ENCODE results near the gene PNMT. TPM values are rescaled to one million over a fixed set of nuclear protein-coding genes. Genes with fewer than 3 reads are reported as not detected.

The PNMT gene
- total and polyA plus RNA-seq, 2 of the 13 experiments (the other 11 are each of a cell fraction or from before 2014, with no cell fraction given): 0.25 TPM; not detected in 1

DNA sequence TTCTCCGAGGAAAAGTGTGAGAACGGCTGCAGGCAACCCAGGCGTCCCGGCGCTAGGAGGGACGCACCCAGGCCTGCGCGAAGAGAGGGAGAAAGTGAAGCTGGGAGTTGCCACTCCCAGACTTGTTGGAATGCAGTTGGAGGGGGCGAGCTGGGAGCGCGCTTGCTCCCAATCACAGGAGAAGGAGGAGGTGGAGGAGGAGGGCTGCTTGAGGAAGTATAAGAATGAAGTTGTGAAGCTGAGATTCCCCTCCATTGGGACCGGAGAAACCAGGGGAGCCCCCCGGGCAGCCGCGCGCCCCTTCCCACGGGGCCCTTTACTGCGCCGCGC lies 31.5 kb downstream of the PNMT start, which contains the start of gene ERBB2 (continued):
- TF ChIP-seq, protein P1, sequence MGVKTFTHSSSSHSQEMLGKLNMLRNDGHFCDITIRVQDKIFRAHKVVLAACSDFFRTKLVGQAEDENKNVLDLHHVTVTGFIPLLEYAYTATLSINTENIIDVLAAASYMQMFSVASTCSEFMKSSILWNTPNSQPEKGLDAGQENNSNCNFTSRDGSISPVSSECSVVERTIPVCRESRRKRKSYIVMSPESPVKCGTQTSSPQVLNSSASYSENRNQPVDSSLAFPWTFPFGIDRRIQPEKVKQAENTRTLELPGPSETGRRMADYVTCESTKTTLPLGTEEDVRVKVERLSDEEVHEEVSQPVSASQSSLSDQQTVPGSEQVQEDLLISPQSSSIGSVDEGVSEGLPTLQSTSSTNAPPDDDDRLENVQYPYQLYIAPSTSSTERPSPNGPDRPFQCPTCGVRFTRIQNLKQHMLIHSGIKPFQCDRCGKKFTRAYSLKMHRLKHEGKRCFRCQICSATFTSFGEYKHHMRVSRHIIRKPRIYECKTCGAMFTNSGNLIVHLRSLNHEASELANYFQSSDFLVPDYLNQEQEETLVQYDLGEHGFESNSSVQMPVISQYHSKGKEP (CRISPR knock-in tag; IDR thresholded peaks at IDR 0.05): no peak
- TF ChIP-seq, protein P2, sequence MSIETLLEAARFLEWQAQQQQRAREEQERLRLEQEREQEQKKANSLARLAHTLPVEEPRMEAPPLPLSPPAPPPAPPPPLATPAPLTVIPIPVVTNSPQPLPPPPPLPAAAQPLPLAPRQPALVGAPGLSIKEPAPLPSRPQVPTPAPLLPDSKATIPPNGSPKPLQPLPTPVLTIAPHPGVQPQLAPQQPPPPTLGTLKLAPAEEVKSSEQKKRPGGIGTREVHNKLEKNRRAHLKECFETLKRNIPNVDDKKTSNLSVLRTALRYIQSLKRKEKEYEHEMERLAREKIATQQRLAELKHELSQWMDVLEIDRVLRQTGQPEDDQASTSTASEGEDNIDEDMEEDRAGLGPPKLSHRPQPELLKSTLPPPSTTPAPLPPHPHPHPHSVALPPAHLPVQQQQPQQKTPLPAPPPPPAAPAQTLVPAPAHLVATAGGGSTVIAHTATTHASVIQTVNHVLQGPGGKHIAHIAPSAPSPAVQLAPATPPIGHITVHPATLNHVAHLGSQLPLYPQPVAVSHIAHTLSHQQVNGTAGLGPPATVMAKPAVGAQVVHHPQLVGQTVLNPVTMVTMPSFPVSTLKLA (IDR thresholded peaks at IDR 0.05): no peak
- no peak for TF ChIP-seq ZNF136 (CRISPR knock-in tag; IDR thresholded peaks at IDR 0.05; ENCODE audit: low read depth)
- TF ChIP-seq, protein P3, sequence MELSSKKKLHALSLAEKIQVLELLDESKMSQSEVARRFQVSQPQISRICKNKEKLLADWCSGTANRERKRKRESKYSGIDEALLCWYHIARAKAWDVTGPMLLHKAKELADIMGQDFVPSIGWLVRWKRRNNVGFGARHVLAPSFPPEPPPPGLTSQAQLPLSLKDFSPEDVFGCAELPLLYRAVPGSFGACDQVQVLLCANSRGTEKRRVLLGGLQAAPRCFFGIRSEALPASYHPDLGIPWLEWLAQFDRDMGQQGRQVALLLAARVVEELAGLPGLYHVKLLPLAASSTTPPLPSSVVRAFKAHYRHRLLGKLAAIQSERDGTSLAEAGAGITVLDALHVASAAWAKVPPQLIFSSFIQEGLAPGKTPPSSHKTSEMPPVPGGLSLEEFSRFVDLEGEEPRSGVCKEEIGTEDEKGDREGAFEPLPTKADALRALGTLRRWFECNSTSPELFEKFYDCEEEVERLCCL (CRISPR knock-in tag; IDR thresholded peaks at IDR 0.05; ENCODE audit: borderline replicate concordance): no peak
- no peak for TF ChIP-seq ZNF138 (CRISPR knock-in tag; IDR thresholded peaks at IDR 0.05; ENCODE audit: low read depth)
- TF ChIP-seq, protein P4, sequence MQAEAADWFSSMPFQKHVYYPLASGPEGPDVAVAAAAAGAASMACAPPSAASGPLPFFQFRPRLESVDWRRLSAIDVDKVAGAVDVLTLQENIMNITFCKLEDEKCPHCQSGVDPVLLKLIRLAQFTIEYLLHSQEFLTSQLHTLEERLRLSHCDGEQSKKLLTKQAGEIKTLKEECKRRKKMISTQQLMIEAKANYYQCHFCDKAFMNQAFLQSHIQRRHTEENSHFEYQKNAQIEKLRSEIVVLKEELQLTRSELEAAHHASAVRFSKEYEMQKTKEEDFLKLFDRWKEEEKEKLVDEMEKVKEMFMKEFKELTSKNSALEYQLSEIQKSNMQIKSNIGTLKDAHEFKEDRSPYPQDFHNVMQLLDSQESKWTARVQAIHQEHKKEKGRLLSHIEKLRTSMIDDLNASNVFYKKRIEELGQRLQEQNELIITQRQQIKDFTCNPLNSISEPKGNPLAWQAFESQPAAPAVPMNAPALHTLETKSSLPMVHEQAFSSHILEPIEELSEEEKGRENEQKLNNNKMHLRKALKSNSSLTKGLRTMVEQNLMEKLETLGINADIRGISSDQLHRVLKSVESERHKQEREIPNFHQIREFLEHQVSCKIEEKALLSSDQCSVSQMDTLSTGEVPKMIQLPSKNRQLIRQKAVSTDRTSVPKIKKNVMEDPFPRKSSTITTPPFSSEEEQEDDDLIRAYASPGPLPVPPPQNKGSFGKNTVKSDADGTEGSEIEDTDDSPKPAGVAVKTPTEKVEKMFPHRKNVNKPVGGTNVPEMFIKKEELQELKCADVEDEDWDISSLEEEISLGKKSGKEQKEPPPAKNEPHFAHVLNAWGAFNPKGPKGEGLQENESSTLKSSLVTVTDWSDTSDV (CRISPR knock-in tag; IDR thresholded peaks at IDR 0.05): no peak
- TF ChIP-seq ZNF644 (CRISPR knock-in tag; IDR thresholded peaks at IDR 0.05; ENCODE audit: low read depth): no peak
- TF ChIP-seq ZNF850 (CRISPR knock-in tag; conservative IDR thresholded peaks at IDR 0.05): no peak
- TF ChIP-seq PAX8 (CRISPR knock-in tag; IDR thresholded peaks at IDR 0.05; ENCODE audit: borderline replicate concordance): no peak
- TF ChIP-seq GABPB1 (CRISPR knock-in tag; IDR thresholded peaks at IDR 0.05): no peak
- no peak for TF ChIP-seq IKZF1 (IDR thresholded peaks at IDR 0.05)
- 0 out of 2 replicates have a peak, but pooled peaks have one; percentile 60 for TF ChIP-seq ZNF34 (CRISPR knock-in tag; IDR thresholded peaks at IDR 0.05; ENCODE audit: borderline replicate concordance)
- TF ChIP-seq ZFP41 (CRISPR knock-in tag; IDR thresholded peaks at IDR 0.05; ENCODE audit: borderline replicate concordance): no peak
- TF ChIP-seq SNRNP70 (IDR thresholded peaks at IDR 0.05; ENCODE audit: low read depth, low read length): no peak
- TF ChIP-seq HOXD1 (CRISPR knock-in tag; IDR thresholded peaks at IDR 0.05): no peak
- TF ChIP-seq, protein P5, sequence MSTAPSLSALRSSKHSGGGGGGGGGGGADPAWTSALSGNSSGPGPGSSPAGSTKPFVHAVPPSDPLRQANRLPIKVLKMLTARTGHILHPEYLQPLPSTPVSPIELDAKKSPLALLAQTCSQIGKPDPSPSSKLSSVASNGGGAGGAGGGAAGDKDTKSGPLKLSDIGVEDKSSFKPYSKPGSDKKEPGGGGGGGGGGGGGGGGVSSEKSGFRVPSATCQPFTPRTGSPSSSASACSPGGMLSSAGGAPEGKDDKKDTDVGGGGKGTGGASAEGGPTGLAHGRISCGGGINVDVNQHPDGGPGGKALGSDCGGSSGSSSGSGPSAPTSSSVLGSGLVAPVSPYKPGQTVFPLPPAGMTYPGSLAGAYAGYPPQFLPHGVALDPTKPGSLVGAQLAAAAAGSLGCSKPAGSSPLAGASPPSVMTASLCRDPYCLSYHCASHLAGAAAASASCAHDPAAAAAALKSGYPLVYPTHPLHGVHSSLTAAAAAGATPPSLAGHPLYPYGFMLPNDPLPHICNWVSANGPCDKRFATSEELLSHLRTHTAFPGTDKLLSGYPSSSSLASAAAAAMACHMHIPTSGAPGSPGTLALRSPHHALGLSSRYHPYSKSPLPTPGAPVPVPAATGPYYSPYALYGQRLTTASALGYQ (CRISPR knock-in tag; IDR thresholded peaks at IDR 0.05): no peak
- no peak for TF ChIP-seq MBNL3 (CRISPR knock-in tag; conservative IDR thresholded peaks at IDR 0.05)
- TF ChIP-seq TGIF2 (CRISPR knock-in tag; IDR thresholded peaks at IDR 0.05): 0 out of 2 replicates have a peak, but pooled peaks have one; percentile 5
- TF ChIP-seq TCF12 (IDR thresholded peaks at IDR 0.05): no peak
- TF ChIP-seq TCF12 (CRISPR knock-in tag; IDR thresholded peaks at IDR 0.05): no peak
- TF ChIP-seq AHR (CRISPR knock-in tag; IDR thresholded peaks at IDR 0.05): no peak
- TF ChIP-seq ZNF564 (CRISPR knock-in tag; IDR thresholded peaks at IDR 0.05): 0 out of 2 replicates have a peak, but pooled peaks have one; percentile 58
- no peak for TF ChIP-seq ZNF678 (CRISPR knock-in tag; IDR thresholded peaks at IDR 0.05)
- TF ChIP-seq KDM5A (IDR thresholded peaks at IDR 0.05; ENCODE audit: borderline replicate concordance, low read length): no peak
